ENCODE data around the gene ZNF280B. TPM values are rescaled to one million over a fixed set of nuclear protein-coding genes. Genes with fewer than 3 reads are reported as not detected.

ZNF280B gene
- total RNA-seq, 4 donors from 2014 or later, result 0.08 to 0.19 (median 0.18) TPM; not detected in 1

DNA sequence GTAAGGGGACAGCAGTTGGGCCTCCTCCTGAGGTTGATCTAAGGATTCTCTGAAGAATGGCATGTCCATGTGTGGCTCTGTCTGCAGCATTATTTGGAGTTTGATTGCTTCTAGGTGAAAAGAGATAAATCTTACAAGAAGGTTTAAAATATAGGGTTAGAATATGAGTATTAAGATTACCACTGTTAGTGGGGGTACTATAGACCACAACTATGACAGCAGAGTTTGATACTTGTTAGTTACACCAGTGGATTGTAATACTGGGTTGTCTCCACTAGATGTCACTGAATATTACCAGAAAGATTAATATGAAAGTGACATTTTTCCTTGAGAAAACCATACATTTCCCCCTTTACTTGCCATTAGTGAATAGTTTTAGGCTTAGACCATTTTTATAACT, 47.9 kb downstream of the ZNF280B start:
- Histone ChIP-seq H3K4me1 (no peaks in the 10 kb centered on the region), H3K27ac (no peak overlapping the region), H3K27me3 (peaks cover 0 to 60% (median 0%) of the 10 kb centered on the region in 4 donors), H3K4me3 (no peak overlapping the region), H3K36me3 (no peaks in the 10 kb centered on the region), H3K9me3 (peaks cover 0 to 36% (median 23%) of the 10 kb centered on the region in 3 donors)
- TF ChIP-seq POLR2A (IDR thresholded peaks at IDR 0.05), result no peak
- TF ChIP-seq, protein P1, sequence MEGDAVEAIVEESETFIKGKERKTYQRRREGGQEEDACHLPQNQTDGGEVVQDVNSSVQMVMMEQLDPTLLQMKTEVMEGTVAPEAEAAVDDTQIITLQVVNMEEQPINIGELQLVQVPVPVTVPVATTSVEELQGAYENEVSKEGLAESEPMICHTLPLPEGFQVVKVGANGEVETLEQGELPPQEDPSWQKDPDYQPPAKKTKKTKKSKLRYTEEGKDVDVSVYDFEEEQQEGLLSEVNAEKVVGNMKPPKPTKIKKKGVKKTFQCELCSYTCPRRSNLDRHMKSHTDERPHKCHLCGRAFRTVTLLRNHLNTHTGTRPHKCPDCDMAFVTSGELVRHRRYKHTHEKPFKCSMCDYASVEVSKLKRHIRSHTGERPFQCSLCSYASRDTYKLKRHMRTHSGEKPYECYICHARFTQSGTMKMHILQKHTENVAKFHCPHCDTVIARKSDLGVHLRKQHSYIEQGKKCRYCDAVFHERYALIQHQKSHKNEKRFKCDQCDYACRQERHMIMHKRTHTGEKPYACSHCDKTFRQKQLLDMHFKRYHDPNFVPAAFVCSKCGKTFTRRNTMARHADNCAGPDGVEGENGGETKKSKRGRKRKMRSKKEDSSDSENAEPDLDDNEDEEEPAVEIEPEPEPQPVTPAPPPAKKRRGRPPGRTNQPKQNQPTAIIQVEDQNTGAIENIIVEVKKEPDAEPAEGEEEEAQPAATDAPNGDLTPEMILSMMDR (IDR thresholded peaks at IDR 0.05), result peak in 2 of 6 experiments; percentile 14 to 32
- no peak for DNase-seq
- intact Hi-C loops (cut with DNase I), result no loop called here

DNA sequence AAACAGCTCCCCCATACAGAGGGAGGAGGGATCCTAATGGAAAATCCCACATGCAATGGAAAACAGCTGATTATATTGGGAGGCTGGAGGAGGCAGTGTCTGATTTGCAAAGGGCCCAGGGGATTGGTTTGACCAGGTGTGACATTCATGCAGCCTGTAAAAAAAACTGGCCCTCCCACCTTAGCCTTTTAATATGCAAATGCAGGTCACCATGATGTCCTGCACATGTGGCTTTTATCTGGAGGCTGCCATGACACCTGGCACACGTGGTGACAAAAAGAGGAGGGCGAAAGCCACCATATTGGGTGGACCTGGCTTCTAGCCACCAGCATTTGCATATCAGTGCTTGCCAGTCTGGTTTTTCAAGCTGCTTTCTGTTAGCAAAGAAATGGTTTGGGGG, 48.5 kb downstream of the ZNF280B start:
- Histone ChIP-seq H3K36me3 (no peaks in the 10 kb centered on the region), H3K4me3 (no peak overlapping the region), H3K4me1 (no peaks in the 10 kb centered on the region), H3K9me3 (peaks cover 0 to 36% (median 23%) of the 10 kb centered on the region in 3 donors), H3K27me3 (peaks cover 0 to 54% (median 0%) of the 10 kb centered on the region in 4 donors), H3K27ac (no peak overlapping the region)
- 79 to 80% methylated on average over 2 of the region's 2 CpGs for WGBS, 2 donors
- intact Hi-C loops (cut with DNase I), result no loop called here
- TF ChIP-seq, protein P1 (IDR thresholded peaks at IDR 0.05), result no peak
- no peak for TF ChIP-seq POLR2A (IDR thresholded peaks at IDR 0.05)
- no peak for DNase-seq

DNA sequence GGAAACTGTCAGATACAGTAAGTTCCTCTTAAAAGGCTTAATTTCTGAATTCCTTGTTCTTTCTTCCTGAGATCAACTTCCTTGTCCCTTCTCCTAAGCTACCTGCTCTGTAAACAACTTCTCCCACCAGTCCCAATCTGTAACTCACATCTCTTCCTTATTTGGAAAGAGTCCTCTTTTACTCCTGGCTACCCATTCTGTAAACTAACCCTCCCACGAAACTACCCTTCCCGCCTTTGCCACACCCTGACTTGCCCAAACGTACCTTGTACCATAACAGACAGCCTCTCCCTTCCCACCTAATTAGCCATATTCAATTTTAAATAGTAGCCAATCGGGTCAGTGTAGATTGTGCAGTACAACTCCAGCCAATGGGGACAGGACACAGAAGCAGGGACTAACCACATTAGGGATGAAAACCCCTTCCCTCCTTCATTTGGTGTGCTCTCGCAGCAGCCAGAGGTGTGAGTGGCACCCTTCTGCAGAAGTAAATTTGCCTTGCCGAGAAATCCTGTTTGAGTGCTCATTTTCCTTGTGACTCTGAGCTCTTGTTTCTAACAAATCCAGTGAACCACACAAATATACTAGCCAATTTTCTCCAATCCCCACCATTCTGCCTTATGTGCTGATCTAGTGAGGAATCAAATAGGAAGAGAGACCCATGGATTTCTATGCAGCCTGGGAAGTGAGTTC, 49.5 kb downstream of the ZNF280B start:
- TF ChIP-seq, protein P1 (IDR thresholded peaks at IDR 0.05), result no peak
- TF ChIP-seq POLR2A (IDR thresholded peaks at IDR 0.05), result no peak
- H3K36me3 ChIP-seq, result no peaks in the 10 kb centered on the region
- peaks cover 0 to 49% (median 0%) of the 10 kb centered on the region in 4 donors for H3K27me3 ChIP-seq
- H3K9me3 ChIP-seq, result peaks cover 0 to 36% (median 23%) of the 10 kb centered on the region in 3 donors
- DNase-seq, result no peak
- no peak overlapping the region for H3K4me3 ChIP-seq
- WGBS, 2 donors, result 73 to 77% methylated on average over 5 to 6 of the region's 6 CpGs
- H3K4me1 ChIP-seq, result no peaks in the 10 kb centered on the region
- H3K27ac ChIP-seq, result no peak overlapping the region
- intact Hi-C loops (cut with DNase I), result no loop called here

DNA sequence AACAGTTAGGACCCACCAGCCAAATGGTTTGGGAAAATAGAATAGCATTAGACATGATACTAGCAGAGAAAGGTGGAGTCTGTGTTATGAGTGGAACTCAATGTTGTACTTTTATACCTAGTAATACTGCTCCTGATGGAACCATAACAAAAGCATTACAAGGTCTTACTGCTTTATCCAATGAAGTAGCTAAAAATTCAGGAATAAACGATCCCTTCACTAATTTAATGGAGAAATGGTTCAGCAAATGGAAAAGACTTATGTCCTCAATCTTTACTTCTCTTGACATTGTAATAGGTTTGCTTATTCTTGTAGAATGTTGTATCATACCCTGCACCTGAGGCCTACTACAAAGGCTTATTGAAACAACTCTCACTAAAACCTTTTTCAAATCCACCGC, 50.2 kb downstream of the ZNF280B start:
- Histone ChIP-seq H3K4me1 (no peaks in the 10 kb centered on the region), H3K27ac (no peak overlapping the region), H3K9me3 (peaks cover 0 to 40% (median 25%) of the 10 kb centered on the region in 3 donors), H3K36me3 (no peaks in the 10 kb centered on the region), H3K27me3 (peaks cover 0 to 49% (median 0%) of the 10 kb centered on the region in 4 donors), H3K4me3 (no peak overlapping the region)
- 74 to 80% methylated on average over 2 of the region's 2 CpGs for WGBS, 2 donors
- TF ChIP-seq, protein P1 (IDR thresholded peaks at IDR 0.05), result no peak
- TF ChIP-seq POLR2A (IDR thresholded peaks at IDR 0.05), result no peak
- intact Hi-C loops (cut with DNase I), result no loop called here
- no peak for DNase-seq

DNA sequence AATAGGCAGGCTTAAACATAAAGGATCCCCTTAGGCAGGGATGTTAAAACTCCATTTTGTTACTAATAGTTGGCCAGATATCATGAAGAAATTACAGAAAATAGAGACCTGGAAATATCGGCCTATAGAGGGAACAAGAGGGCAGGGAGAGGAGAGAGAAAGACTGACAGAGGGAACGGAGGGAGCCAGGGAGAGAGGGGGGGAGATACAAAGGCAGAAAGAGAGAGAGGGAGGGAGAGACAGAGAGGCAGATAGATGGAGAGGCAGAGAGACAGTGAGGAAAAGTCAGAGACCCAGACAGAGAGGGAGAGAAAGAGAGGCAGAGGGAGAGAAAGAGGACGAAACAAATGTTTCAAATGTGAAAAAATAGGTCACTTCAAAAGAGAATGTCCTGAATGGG, 53.5 kb downstream of the ZNF280B start:
- Histone ChIP-seq H3K9me3 (peaks cover 0 to 44% (median 35%) of the 10 kb centered on the region in 3 donors), H3K36me3 (no peaks in the 10 kb centered on the region), H3K4me1 (no peaks in the 10 kb centered on the region), H3K27me3 (peaks cover 0 to 44% (median 0%) of the 10 kb centered on the region in 4 donors), H3K27ac (no peak overlapping the region), H3K4me3 (no peak overlapping the region)
- 52 to 62% methylated on average over 3 of the region's 3 CpGs for WGBS, 2 donors
- intact Hi-C loops (cut with DNase I), result no loop called here
- TF ChIP-seq, protein P1 (IDR thresholded peaks at IDR 0.05), result no peak
- TF ChIP-seq POLR2A (IDR thresholded peaks at IDR 0.05), result no peak
- no peak for DNase-seq
